Measurements from ENCODE around the gene LRCH1. TPM values are rescaled to one million over a fixed set of nuclear protein-coding genes. Genes with fewer than 3 reads are reported as not detected.

Gene LRCH1
- total RNA-seq, 1 experiment from 2014 or later, result 16.5 TPM

GRCh38 chr13:46541210-46541609 is 11.8 kb upstream of the LRCH1 start:
- Mint-ChIP-seq H3K36me3 (ENCODE audit: insufficient read depth, unreplicated experiment) (no peaks in the 10 kb centered on the region), H3K27me3 (ENCODE audit: insufficient read depth, unreplicated experiment) (no peaks in the 10 kb centered on the region), H3K27ac (ENCODE audit: low read depth, unreplicated experiment) (no peak overlapping the region), H3K4me3 (ENCODE audit: unreplicated experiment) (no peak overlapping the region), H3K9me3 (ENCODE audit: unreplicated experiment) (no peaks in the 10 kb centered on the region), H3K4me1 (ENCODE audit: insufficient read depth, unreplicated experiment) (no peaks in the 10 kb centered on the region)
- no TSS peak for BruUV-seq (replicated peaks)
- intact Hi-C loops (cut with micrococcal nuclease), result no loop called here
- TF ChIP-seq CTCF (IDR thresholded peaks at IDR 0.05; ENCODE audit: unreplicated experiment), result no peak
- POLR2A ChIA-PET, result interaction anchor here (1.0 kb wide), 1 partner anchor 54 kb away, joined by 3 read pairs; no protein-coding TSS in a partner anchor
- no peak for DNase-seq (ENCODE audit: unreplicated experiment)
- CTCF ChIA-PET, result interaction anchor here (0.8 to 1.0 kb wide), 2 partner anchors 9 to 11 kb away, joined by 3 to 6 read pairs; no protein-coding TSS in a partner anchor

- Mint-ChIP-seq H3K36me3 (ENCODE audit: insufficient read depth, unreplicated experiment) (no peaks in the 10 kb centered on the region), H3K27ac (ENCODE audit: low read depth, unreplicated experiment) (no peak overlapping the region), H3K4me3 (ENCODE audit: unreplicated experiment) (no peak overlapping the region), H3K9me3 (ENCODE audit: unreplicated experiment) (no peaks in the 10 kb centered on the region), H3K4me1 (ENCODE audit: insufficient read depth, unreplicated experiment) (no peaks in the 10 kb centered on the region), H3K27me3 (ENCODE audit: insufficient read depth, unreplicated experiment) (no peaks in the 10 kb centered on the region)
- CTCF ChIA-PET, result no interaction called here
- TF ChIP-seq CTCF (IDR thresholded peaks at IDR 0.05; ENCODE audit: unreplicated experiment), result no peak
- POLR2A ChIA-PET, result no interaction called here
- DNase-seq (ENCODE audit: unreplicated experiment), result no peak
- BruUV-seq (replicated peaks), result no TSS peak
- intact Hi-C loops (cut with micrococcal nuclease), result no loop called here
Measured at GRCh38 chr13:46542833-46543232, 10.1 kb upstream of the LRCH1 start.

GRCh38 chr13:46543287-46543686 is 9.7 kb upstream of the LRCH1 start:
- H3K9me3 Mint-ChIP-seq (ENCODE audit: unreplicated experiment), result no peaks in the 10 kb centered on the region
- H3K27me3 Mint-ChIP-seq (ENCODE audit: insufficient read depth, unreplicated experiment), result no peaks in the 10 kb centered on the region
- no TSS peak for BruUV-seq (replicated peaks)
- H3K4me1 Mint-ChIP-seq (ENCODE audit: insufficient read depth, unreplicated experiment), result no peaks in the 10 kb centered on the region
- no peak overlapping the region for H3K27ac Mint-ChIP-seq (ENCODE audit: low read depth, unreplicated experiment)
- no peaks in the 10 kb centered on the region for H3K36me3 Mint-ChIP-seq (ENCODE audit: insufficient read depth, unreplicated experiment)
- DNase-seq (ENCODE audit: unreplicated experiment), result no peak
- ChIA-PET POLR2A (no interaction called here), CTCF (no interaction called here)
- intact Hi-C loops (cut with micrococcal nuclease), result no loop called here
- no peak overlapping the region for H3K4me3 Mint-ChIP-seq (ENCODE audit: unreplicated experiment)
- no peak for TF ChIP-seq CTCF (IDR thresholded peaks at IDR 0.05; ENCODE audit: unreplicated experiment)

- Mint-ChIP-seq H3K36me3 (ENCODE audit: insufficient read depth, unreplicated experiment) (no peaks in the 10 kb centered on the region), H3K4me3 (ENCODE audit: unreplicated experiment) (no peak overlapping the region), H3K27ac (ENCODE audit: low read depth, unreplicated experiment) (no peak overlapping the region), H3K4me1 (ENCODE audit: insufficient read depth, unreplicated experiment) (no peaks in the 10 kb centered on the region), H3K9me3 (ENCODE audit: unreplicated experiment) (no peaks in the 10 kb centered on the region), H3K27me3 (ENCODE audit: insufficient read depth, unreplicated experiment) (no peaks in the 10 kb centered on the region)
- DNase-seq (ENCODE audit: unreplicated experiment), result no peak
- intact Hi-C loops (cut with micrococcal nuclease), result no loop called here
- ChIA-PET CTCF (no interaction called here), POLR2A (interaction anchor here (0.8 kb wide), 1 partner anchor 42 kb away, joined by 3 read pairs; no protein-coding TSS in a partner anchor)
- no TSS peak for BruUV-seq (replicated peaks)
- no peak for TF ChIP-seq CTCF (IDR thresholded peaks at IDR 0.05; ENCODE audit: unreplicated experiment)
Measured at GRCh38 chr13:46544208-46544607, 8.8 kb upstream of the LRCH1 start.
